ENCODE measurements around the gene ZNF222.

GRCh38 chr19:44055870-44056269, 30.7 kb downstream of the ZNF222 start:
- TF ChIP-seq EZH2 (IDR thresholded peaks at IDR 0.05; ENCODE audit: low read length) (no peak), CTCF (optimal IDR thresholded peaks at IDR 0.05 in 1 of 3, IDR thresholded peaks at IDR 0.05 in 1 of 3, conservative IDR thresholded peaks at IDR 0.05 in 1 of 3; ENCODE audit: extremely low read depth in 1 of 3, insufficient read depth in 2 of 3, low read length in 3 of 3) (peak in 1 of 3 experiments; percentile 23)

Data from keratinocyte (primary cell).